ENCODE results near the gene CCDC66.

Gene CCDC66

DNA sequence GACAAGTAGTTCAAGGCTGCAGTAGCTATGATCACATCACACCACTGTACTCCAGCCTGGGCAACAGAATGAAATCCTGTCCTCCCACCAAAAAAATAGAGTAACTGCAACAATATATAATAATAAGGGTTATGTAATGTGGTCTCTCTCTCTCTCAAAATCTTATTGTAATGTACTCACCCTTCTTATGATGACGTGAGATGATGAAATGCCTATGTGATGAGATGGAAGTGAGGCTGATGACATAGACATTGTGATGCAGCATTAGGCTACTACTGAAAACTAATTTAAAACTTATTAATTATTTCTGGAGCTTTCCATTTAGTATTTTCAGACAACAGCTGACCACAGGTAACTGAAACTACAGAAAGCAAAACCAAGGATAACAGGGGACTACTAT, 98.7 kb downstream of the CCDC66 start:
- TF ChIP-seq, protein P1, sequence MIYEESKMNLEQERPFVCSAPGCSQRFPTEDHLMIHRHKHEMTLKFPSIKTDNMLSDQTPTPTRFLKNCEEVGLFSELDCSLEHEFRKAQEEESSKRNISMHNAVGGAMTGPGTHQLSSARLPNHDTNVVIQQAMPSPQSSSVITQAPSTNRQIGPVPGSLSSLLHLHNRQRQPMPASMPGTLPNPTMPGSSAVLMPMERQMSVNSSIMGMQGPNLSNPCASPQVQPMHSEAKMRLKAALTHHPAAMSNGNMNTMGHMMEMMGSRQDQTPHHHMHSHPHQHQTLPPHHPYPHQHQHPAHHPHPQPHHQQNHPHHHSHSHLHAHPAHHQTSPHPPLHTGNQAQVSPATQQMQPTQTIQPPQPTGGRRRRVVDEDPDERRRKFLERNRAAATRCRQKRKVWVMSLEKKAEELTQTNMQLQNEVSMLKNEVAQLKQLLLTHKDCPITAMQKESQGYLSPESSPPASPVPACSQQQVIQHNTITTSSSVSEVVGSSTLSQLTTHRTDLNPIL (CRISPR knock-in tag; IDR thresholded peaks at IDR 0.05; ENCODE audit: low read depth) = no peak
- no peak for TF ChIP-seq ZNF8 (CRISPR knock-in tag; IDR thresholded peaks at IDR 0.05)
- no peak for TF ChIP-seq RARB (CRISPR knock-in tag; IDR thresholded peaks at IDR 0.05)
- no peak for TF ChIP-seq TCF4 (CRISPR knock-in tag; IDR thresholded peaks at IDR 0.05; ENCODE audit: borderline replicate concordance)
- no peak for TF ChIP-seq TSHZ2 (CRISPR knock-in tag; IDR thresholded peaks at IDR 0.05)
- no peak for TF ChIP-seq CSDC2 (CRISPR knock-in tag; IDR thresholded peaks at IDR 0.05)
- no peak for TF ChIP-seq ZFP3 (CRISPR knock-in tag; IDR thresholded peaks at IDR 0.05)
- no peak for TF ChIP-seq ZNF70 (CRISPR knock-in tag; IDR thresholded peaks at IDR 0.05)
- TF ChIP-seq CSRNP3 (CRISPR knock-in tag; IDR thresholded peaks at IDR 0.05) = no peak
- TF ChIP-seq ZFP30 (CRISPR knock-in tag; IDR thresholded peaks at IDR 0.05) = no peak
- no peak for TF ChIP-seq TOX (CRISPR knock-in tag; IDR thresholded peaks at IDR 0.05; ENCODE audit: borderline replicate concordance)
- no peak for TF ChIP-seq BACH2 (CRISPR knock-in tag; IDR thresholded peaks at IDR 0.05; ENCODE audit: borderline replicate concordance)
- TF ChIP-seq POU6F1 (CRISPR knock-in tag; IDR thresholded peaks at IDR 0.05; ENCODE audit: borderline replicate concordance, low read depth) = no peak
- TF ChIP-seq ZNF565 (CRISPR knock-in tag; conservative IDR thresholded peaks at IDR 0.05; ENCODE audit: low read depth) = no peak
- TF ChIP-seq ISL1 (CRISPR knock-in tag; IDR thresholded peaks at IDR 0.05) = no peak
- ATAC-seq = no peak

- no peak for ATAC-seq
Observed at GRCh38 chr3:56664823-56665222, 107.8 kb downstream of the CCDC66 start.

More at GRCh38 chr3:56664823-56665222, 107.8 kb downstream of the CCDC66 start:
- TF ChIP-seq ISL1 (CRISPR knock-in tag; IDR thresholded peaks at IDR 0.05) = no peak
- TF ChIP-seq CSDC2 (CRISPR knock-in tag; IDR thresholded peaks at IDR 0.05) = no peak
- TF ChIP-seq ZNF565 (CRISPR knock-in tag; conservative IDR thresholded peaks at IDR 0.05; ENCODE audit: low read depth) = no peak
- no peak for TF ChIP-seq RARB (CRISPR knock-in tag; IDR thresholded peaks at IDR 0.05)
- no peak for TF ChIP-seq ZC3H10 (CRISPR knock-in tag; IDR thresholded peaks at IDR 0.05)
- no peak for TF ChIP-seq POU6F1 (CRISPR knock-in tag; IDR thresholded peaks at IDR 0.05; ENCODE audit: borderline replicate concordance, low read depth)
- no peak for TF ChIP-seq ZFP30 (CRISPR knock-in tag; IDR thresholded peaks at IDR 0.05)
- no peak for TF ChIP-seq ESRRG (CRISPR knock-in tag; IDR thresholded peaks at IDR 0.05)
- no peak for TF ChIP-seq ZNF70 (CRISPR knock-in tag; IDR thresholded peaks at IDR 0.05)
- no peak for TF ChIP-seq TSHZ2 (CRISPR knock-in tag; IDR thresholded peaks at IDR 0.05)
- TF ChIP-seq GLIS3 (CRISPR knock-in tag; IDR thresholded peaks at IDR 0.05) = no peak
- TF ChIP-seq, protein P1 (CRISPR knock-in tag; IDR thresholded peaks at IDR 0.05; ENCODE audit: low read depth) = no peak
- no peak for TF ChIP-seq ZFP3 (CRISPR knock-in tag; IDR thresholded peaks at IDR 0.05)
- TF ChIP-seq BACH2 (CRISPR knock-in tag; IDR thresholded peaks at IDR 0.05; ENCODE audit: borderline replicate concordance) = no peak
- no peak for TF ChIP-seq TOX (CRISPR knock-in tag; IDR thresholded peaks at IDR 0.05; ENCODE audit: borderline replicate concordance)
- TF ChIP-seq OSR1 (CRISPR knock-in tag; IDR thresholded peaks at IDR 0.05) = no peak
- no peak for TF ChIP-seq ARNTL (CRISPR knock-in tag; IDR thresholded peaks at IDR 0.05; ENCODE audit: borderline replicate concordance, low read depth)
- TF ChIP-seq TCF4 (CRISPR knock-in tag; IDR thresholded peaks at IDR 0.05; ENCODE audit: borderline replicate concordance) = no peak

All from SK-N-SH treated with all-trans-retinoic acid at 6 μM for 48 hours (cell line).